ENCODE results near the gene PHC2. TPM values are rescaled to one million over a fixed set of nuclear protein-coding genes. Genes with fewer than 3 reads are reported as not detected.

The PHC2 gene
- total RNA-seq, 1 experiment from 2014 or later, result 9.4 TPM

GRCh38 chr1:33295023-33295422 lies 135.9 kb downstream of the PHC2 start:
- peak; percentile 44 for DNase-seq
- peak overlapping the region in 1 of 3 experiments; percentile 74; a peak in 1 of 7 replicates for H3K27ac Mint-ChIP-seq
- H3K18ac ChIP-seq (ENCODE audit: insufficient read length, low read depth, low read length), result no peak overlapping the region

More at GRCh38 chr1:33295023-33295422, 135.9 kb downstream of the PHC2 start:
- H2BK5ac ChIP-seq (ENCODE audit: insufficient read length, low read length), result no peak overlapping the region
- WGBS (ENCODE audit: extremely low coverage, insufficient read length, low lambda C conversion rate), result no CpG with 5 or more reads among the region's 15 CpGs
- H3T11ph ChIP-seq (ENCODE audit: low read length), result no peak overlapping the region
- H3K27me3 ChIP-seq (ENCODE audit: insufficient read depth, low read length), result no peaks in the 10 kb centered on the region
- Mint-ChIP-seq H3K4me1 (peaks cover 7 to 13% of the 10 kb centered on the region in 2 experiments), H3K4me3 (no peak overlapping the region), H3K36me3 (ENCODE audit: insufficient read depth in 1 of 3, low read depth in 3 of 3) (peaks cover 21 to 38% (median 37%) of the 10 kb centered on the region in 3 experiments), H3K27me3 (ENCODE audit: low read depth) (no peaks in the 10 kb centered on the region), H3K9me3 (no peaks in the 10 kb centered on the region)
- H2AFZ ChIP-seq (ENCODE audit: low read length), result no peak overlapping the region
- H2BK120ac ChIP-seq (ENCODE audit: low read depth, low read length, poor library complexity, severe bottlenecking), result no peak overlapping the region
- no peaks in the 10 kb centered on the region for H3K4me1 ChIP-seq (ENCODE audit: insufficient read depth, low read length)
- no peak overlapping the region for H2BK20ac ChIP-seq (ENCODE audit: low read depth, low read length, poor library complexity, severe bottlenecking)
- H4K8ac ChIP-seq (replicated peaks; ENCODE audit: insufficient read length, low read depth, low read length), result no peak overlapping the region
- no peaks in the 10 kb centered on the region for H3K23me2 ChIP-seq (ENCODE audit: insufficient read length, low read depth, low read length, poor library complexity, severe bottlenecking)
- no peak overlapping the region for H3K4ac ChIP-seq (ENCODE audit: low read depth, low read length)
- no peak overlapping the region for H3K9ac ChIP-seq (ENCODE audit: extremely low read depth, insufficient read length, low read length)
- H4K91ac ChIP-seq (ENCODE audit: insufficient read length, low read depth, low read length), result no peak overlapping the region
- H3K79me1 ChIP-seq (ENCODE audit: insufficient read depth, low read depth, low read length, poor library complexity, severe bottlenecking), result no peaks in the 10 kb centered on the region
- no peaks in the 10 kb centered on the region for H3K79me2 ChIP-seq (ENCODE audit: insufficient read depth, low read length)
- H2BK15ac ChIP-seq (ENCODE audit: low read depth, low read length), result no peak overlapping the region
- H3K9me3 ChIP-seq (ENCODE audit: control insufficient read depth, low read depth, low read length), result no peaks in the 10 kb centered on the region
- no peak overlapping the region for H3K56ac ChIP-seq (ENCODE audit: insufficient read length, low read depth, low read length)
- no peak overlapping the region for H3K14ac ChIP-seq (ENCODE audit: insufficient read depth, low read length)
- TF ChIP-seq, protein P1, sequence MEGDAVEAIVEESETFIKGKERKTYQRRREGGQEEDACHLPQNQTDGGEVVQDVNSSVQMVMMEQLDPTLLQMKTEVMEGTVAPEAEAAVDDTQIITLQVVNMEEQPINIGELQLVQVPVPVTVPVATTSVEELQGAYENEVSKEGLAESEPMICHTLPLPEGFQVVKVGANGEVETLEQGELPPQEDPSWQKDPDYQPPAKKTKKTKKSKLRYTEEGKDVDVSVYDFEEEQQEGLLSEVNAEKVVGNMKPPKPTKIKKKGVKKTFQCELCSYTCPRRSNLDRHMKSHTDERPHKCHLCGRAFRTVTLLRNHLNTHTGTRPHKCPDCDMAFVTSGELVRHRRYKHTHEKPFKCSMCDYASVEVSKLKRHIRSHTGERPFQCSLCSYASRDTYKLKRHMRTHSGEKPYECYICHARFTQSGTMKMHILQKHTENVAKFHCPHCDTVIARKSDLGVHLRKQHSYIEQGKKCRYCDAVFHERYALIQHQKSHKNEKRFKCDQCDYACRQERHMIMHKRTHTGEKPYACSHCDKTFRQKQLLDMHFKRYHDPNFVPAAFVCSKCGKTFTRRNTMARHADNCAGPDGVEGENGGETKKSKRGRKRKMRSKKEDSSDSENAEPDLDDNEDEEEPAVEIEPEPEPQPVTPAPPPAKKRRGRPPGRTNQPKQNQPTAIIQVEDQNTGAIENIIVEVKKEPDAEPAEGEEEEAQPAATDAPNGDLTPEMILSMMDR (conservative IDR thresholded peaks at IDR 0.05), result no peak
- no peak overlapping the region for H4K5ac ChIP-seq (ENCODE audit: insufficient read length, low read depth, low read length)
- H2BK12ac ChIP-seq (ENCODE audit: insufficient read length, low read depth, low read length), result no peak overlapping the region
- H3K23ac ChIP-seq (ENCODE audit: insufficient read length, low read depth, low read length), result no peak overlapping the region
- H4K20me1 ChIP-seq (ENCODE audit: control insufficient read depth, insufficient read depth, insufficient read length), result no peaks in the 10 kb centered on the region
- no peak overlapping the region for H3K27ac ChIP-seq (ENCODE audit: insufficient read length, low read depth, low read length)
- no peak overlapping the region for H2AK5ac ChIP-seq (ENCODE audit: insufficient read length, low read length)
- no peak overlapping the region for H3K4me2 ChIP-seq (ENCODE audit: insufficient read depth, insufficient read length, low read length)

Data from H9 (cell line).